Measurements from ENCODE around the gene SIX2.

DNA sequence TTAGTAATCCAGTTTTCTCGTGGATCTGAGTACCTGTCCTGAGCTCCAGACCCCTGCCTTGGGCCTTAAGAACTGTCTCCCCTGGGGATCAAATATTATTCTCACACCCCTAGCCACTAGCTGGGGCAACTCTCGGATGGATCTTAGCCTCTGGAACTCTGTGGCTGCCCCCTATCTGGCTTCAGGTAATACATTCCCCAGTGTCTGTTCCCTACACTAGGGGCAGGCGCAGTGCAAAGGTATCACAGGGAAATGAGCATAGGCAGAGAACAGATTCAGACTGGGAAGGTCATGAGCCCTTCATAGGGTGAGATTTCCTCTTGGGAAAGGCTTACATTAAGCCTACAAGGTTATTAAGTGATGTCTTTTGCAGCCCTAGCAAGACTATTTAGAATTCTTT, 11.2 kb upstream of the SIX2 start:
- TF ChIP-seq EZH2phosphoT487 (IDR thresholded peaks at IDR 0.05; ENCODE audit: unreplicated experiment) (no peak), POLR2AphosphoS5 (IDR thresholded peaks at IDR 0.05; ENCODE audit: low read depth) (no peak), JUNB (IDR thresholded peaks at IDR 0.05; ENCODE audit: unreplicated experiment) (no peak), CREB1 (CRISPR knock-in tag; IDR thresholded peaks at IDR 0.05; ENCODE audit: low read depth) (no peak), EZH2 (IDR thresholded peaks at IDR 0.05; ENCODE audit: low read depth, unreplicated experiment) (no peak)
- TF ChIP-seq, protein P1, sequence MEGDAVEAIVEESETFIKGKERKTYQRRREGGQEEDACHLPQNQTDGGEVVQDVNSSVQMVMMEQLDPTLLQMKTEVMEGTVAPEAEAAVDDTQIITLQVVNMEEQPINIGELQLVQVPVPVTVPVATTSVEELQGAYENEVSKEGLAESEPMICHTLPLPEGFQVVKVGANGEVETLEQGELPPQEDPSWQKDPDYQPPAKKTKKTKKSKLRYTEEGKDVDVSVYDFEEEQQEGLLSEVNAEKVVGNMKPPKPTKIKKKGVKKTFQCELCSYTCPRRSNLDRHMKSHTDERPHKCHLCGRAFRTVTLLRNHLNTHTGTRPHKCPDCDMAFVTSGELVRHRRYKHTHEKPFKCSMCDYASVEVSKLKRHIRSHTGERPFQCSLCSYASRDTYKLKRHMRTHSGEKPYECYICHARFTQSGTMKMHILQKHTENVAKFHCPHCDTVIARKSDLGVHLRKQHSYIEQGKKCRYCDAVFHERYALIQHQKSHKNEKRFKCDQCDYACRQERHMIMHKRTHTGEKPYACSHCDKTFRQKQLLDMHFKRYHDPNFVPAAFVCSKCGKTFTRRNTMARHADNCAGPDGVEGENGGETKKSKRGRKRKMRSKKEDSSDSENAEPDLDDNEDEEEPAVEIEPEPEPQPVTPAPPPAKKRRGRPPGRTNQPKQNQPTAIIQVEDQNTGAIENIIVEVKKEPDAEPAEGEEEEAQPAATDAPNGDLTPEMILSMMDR (conservative IDR thresholded peaks at IDR 0.05; ENCODE audit: low read depth in 2 of 2), result peak; percentile 16 to 33; a peak in 2 of 4 replicates
- TF ChIP-seq, protein P2, sequence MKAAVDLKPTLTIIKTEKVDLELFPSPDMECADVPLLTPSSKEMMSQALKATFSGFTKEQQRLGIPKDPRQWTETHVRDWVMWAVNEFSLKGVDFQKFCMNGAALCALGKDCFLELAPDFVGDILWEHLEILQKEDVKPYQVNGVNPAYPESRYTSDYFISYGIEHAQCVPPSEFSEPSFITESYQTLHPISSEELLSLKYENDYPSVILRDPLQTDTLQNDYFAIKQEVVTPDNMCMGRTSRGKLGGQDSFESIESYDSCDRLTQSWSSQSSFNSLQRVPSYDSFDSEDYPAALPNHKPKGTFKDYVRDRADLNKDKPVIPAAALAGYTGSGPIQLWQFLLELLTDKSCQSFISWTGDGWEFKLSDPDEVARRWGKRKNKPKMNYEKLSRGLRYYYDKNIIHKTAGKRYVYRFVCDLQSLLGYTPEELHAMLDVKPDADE (IDR thresholded peaks at IDR 0.05), result no peak
